Smooth muscle cell (in vitro differentiated cells): ENCODE measurements around the gene MYO5B. TPM values are rescaled to one million over a fixed set of nuclear protein-coding genes. Genes with fewer than 3 reads are reported as not detected.
"Not testable (repeated sequence)": the region's sequence is repeated elsewhere in the genome, so short reads cannot be mapped to it uniquely, and the experiment has no call there.

Experiments
- DNase-seq: peaks from one replicate; lab custom pipeline; 2025; ENCODE audit not compliant: unreplicated experiment; lab: John Stamatoyannopoulos, UW
- H2AFZ ChIP-seq: fragments of 200-600 bp; sonication (generic); 2 replicates; pipeline ENCODE4 v1.6.0; 2016; ENCODE audit warnings: antibody characterized with exemption, low read depth, mild to moderate bottlenecking
- H3F3A ChIP-seq: fragments of 200-600 bp; sonication (generic); 2 replicates; pipeline ENCODE4 v1.6.0; 2017; ENCODE audit warnings: antibody characterized with exemption, low read depth
- H3K27ac ChIP-seq: fragments of 200-600 bp; sonication (generic); 2 replicates; pipeline ENCODE4 v1.5.1; 2016; ENCODE audit warnings: low read depth, mild to moderate bottlenecking
- H3K27me3 ChIP-seq: fragments of 200-600 bp; sonication (generic); 2 replicates; pipeline ENCODE4 v1.6.1; 2016; ENCODE audit warnings: low read depth, mild to moderate bottlenecking
- H3K36me3 ChIP-seq: fragments of 200-600 bp; sonication (generic); 2 replicates; pipeline ENCODE4 v1.5.1; 2016; ENCODE audit warnings: low read depth
- H3K4me1 ChIP-seq: fragments of 200-600 bp; sonication (generic); 2 replicates; pipeline ENCODE4 v1.5.1; 2016; ENCODE audit warnings: low read depth
- H3K4me2 ChIP-seq: fragments of 200-600 bp; sonication (generic); 2 replicates; pipeline ENCODE4 v1.6.0; 2016; ENCODE audit warnings: mild to moderate bottlenecking
- H3K4me3 ChIP-seq: fragments of 200-600 bp; sonication (generic); 2 replicates; pipeline ENCODE4 v1.5.1; 2016; ENCODE audit warnings: mild to moderate bottlenecking
- H3K79me2 ChIP-seq: fragments of 200-600 bp; sonication (generic); 2 replicates; pipeline ENCODE4 v1.6.0; 2016; ENCODE audit warnings: low read depth, mild to moderate bottlenecking
- H3K9ac ChIP-seq: fragments of 200-600 bp; sonication (generic); 2 replicates; pipeline ENCODE4 v1.6.0; 2016; ENCODE audit warnings: low read depth
- H3K9me3 ChIP-seq: fragments of 200-600 bp; sonication (generic); replicated peaks from 2 replicates; pipeline ENCODE4 v1.5.1; 2016; ENCODE audit warnings: low read depth
- H4K20me1 ChIP-seq: fragments of 200-600 bp; sonication (generic); 2 replicates; pipeline ENCODE4 v1.6.0; 2016; ENCODE audit warnings: low read depth
- CTCF ChIP-seq: fragments of 200-600 bp; sonication (generic); IDR thresholded peaks from 2 replicates; pipeline ENCODE4 v1.5.1; 2017; ENCODE audit warnings: borderline replicate concordance, mild to moderate bottlenecking, antibody characterized with exemption; ENCODE audit not compliant: insufficient read depth, poor library complexity, severe bottlenecking
- WGBS: methylation state at CpG from one replicate; pipeline ENCODE4 v1.1.7; 2016; ENCODE audit warnings: low lambda C conversion rate; 5-methylcytosine and 5-hydroxymethylcytosine counted together
- polyA plus RNA-seq: library from polyadenylated mRNA; unstranded; fragments of >200 nt; fragmentation: Nextera tagmentation; extraction: Ambion mirVana; gene quantifications from 2 replicates; pipeline ENCODE4 v1.2.1, GENCODE V29; 2016
- total RNA-seq: library from RNA; depleted of rRNA; stranded (reverse); fragments of >200 nt; gene quantifications from 2 replicates; pipeline ENCODE4 v1.2.3, GENCODE V29; 2014

The MYO5B gene
- total and polyA plus RNA-seq, 2 experiments from 2014 or later = 1.7 to 25.3 TPM

DNA sequence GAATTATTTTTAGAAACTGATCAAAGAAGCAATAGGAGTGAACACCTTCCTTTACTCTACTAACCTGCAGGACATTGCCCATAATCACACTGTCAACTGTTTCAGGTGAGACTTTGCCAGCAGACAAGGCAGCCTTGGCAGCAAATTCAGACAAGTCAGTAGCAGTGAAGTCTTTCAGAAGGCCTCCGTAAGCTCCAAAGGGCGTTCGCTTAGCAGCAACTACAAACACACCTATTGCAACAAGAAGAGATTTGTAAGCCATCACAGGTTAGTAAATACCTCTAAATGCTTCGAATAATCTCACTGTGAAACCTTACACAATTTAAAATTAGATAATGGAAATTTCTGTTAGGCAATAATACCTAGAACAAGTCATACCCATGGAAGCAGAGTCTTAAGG lies 392.3 kb downstream of the MYO5B start:
- Histone ChIP-seq H3F3A (no peaks in the 10 kb centered on the region), H4K20me1 (peaks cover 46% of the 10 kb centered on the region), H2AFZ (no peak overlapping the region), H3K27ac (no peak overlapping the region), H3K4me1 (no peaks in the 10 kb centered on the region), H3K9ac (no peak overlapping the region), H3K4me3 (no peak overlapping the region), H3K79me2 (peaks cover 56% of the 10 kb centered on the region), H3K36me3 (peaks cover 5% of the 10 kb centered on the region), H3K9me3 (no peaks in the 10 kb centered on the region), H3K27me3 (no peaks in the 10 kb centered on the region), H3K4me2 (no peak overlapping the region)
- TF ChIP-seq CTCF = no peak
- WGBS = 96% methylated on average over 4 of the region's 4 CpGs
- DNase-seq = no peak

DNA sequence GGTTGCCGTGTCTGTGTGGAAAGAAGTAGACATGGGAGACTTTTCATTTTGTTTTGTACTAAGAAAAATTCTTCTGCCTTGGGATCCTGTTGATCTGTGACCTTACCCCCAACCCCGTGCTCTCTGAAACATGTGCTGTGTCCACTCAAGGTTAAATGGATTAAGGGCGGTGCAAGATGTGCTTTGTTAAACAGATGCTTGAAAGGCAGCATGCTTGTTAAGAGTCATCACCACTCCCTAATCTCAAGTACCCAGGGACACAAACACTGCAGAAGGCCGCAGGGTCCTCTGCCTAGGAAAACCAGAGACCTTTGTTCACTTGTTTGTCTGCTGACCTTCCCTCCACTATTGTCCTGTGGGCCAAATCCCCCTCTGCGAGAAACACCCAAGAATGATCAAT lies 394.5 kb downstream of the MYO5B start:
- WGBS = 98% methylated on average over 5 of the region's 5 CpGs
- H3K9ac ChIP-seq, H3K4me2 ChIP-seq, H3K36me3 ChIP-seq, H3F3A ChIP-seq, H3K27ac ChIP-seq, H3K4me3 ChIP-seq, H2AFZ ChIP-seq, H3K4me1 ChIP-seq, H3K9me3 ChIP-seq, DNase-seq, H3K27me3 ChIP-seq: not testable (repeated sequence)
- Histone ChIP-seq H4K20me1 (peaks cover 26% of the 10 kb centered on the region), H3K79me2 (peaks cover 35% of the 10 kb centered on the region)

DNA sequence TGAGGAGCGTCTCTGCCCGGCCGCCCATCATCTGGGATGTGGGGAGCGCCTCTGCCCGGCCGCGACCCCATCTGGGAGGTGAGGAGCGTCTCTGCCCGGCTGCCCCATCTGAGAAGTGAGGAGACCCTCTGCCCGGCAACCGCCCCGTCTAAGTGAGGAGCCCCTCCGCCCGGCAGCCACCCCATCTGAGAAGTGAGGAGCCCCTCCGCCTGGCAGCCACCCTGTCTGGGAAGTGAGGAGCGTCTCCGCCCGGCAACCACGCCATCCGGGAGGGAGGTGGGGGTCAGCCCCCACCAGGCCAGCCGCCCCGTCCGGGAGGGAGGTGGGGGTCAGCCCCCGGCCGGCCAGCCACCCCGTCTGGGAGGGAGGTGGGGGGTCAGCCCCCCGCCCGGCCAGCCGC lies 395.1 kb downstream of the MYO5B start:
- not testable (repeated sequence) for H3K9me3 ChIP-seq, H3K4me2 ChIP-seq, H3K4me3 ChIP-seq, H3F3A ChIP-seq, H3K9ac ChIP-seq, DNase-seq, H3K36me3 ChIP-seq, H2AFZ ChIP-seq, H3K27me3 ChIP-seq, H3K4me1 ChIP-seq, H3K27ac ChIP-seq
- WGBS = 100% methylated on average over 1 of the region's 29 CpGs
- peaks cover 28% of the 10 kb centered on the region for H3K79me2 ChIP-seq
- H4K20me1 ChIP-seq = peaks cover 19% of the 10 kb centered on the region

DNA sequence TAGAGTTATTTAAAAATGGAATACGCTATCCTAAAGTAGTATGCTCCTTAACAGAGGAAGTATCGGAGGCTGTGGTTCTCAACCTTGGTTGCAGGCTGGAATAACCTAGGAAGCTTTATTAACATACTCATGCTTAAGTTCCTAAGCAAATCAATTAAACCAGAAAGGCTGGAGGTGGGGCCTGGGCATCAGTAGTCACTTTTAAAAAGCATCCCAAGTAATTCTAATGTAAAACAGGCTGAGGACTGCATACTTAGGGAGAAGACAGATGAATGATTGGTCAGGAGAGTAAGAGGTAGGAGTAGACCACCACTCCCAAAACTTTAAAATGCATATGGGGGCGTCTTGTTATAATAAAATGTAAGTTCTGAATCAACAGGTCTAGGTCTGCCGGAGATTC lies 396.9 kb downstream of the MYO5B start:
- Histone ChIP-seq H3K9me3 (no peaks in the 10 kb centered on the region), H3K36me3 (peaks cover 12% of the 10 kb centered on the region), H3K27me3 (no peaks in the 10 kb centered on the region), H3K4me1 (no peaks in the 10 kb centered on the region), H3F3A (no peaks in the 10 kb centered on the region), H3K4me3 (no peak overlapping the region), H3K27ac (no peak overlapping the region), H4K20me1 (peaks cover 5% of the 10 kb centered on the region), H3K9ac (no peak overlapping the region), H3K4me2 (no peak overlapping the region), H3K79me2 (peaks cover 13% of the 10 kb centered on the region), H2AFZ (no peak overlapping the region)
- no peak for TF ChIP-seq CTCF
- DNase-seq = no peak
- WGBS = 96% methylated on average over 4 of the region's 4 CpGs
